ENCODE data around the gene VPS13D. TPM values are rescaled to one million over a fixed set of nuclear protein-coding genes. Genes with fewer than 3 reads are reported as not detected.

Gene VPS13D
- total RNA-seq, 1 donor: 37.5 TPM

DNA sequence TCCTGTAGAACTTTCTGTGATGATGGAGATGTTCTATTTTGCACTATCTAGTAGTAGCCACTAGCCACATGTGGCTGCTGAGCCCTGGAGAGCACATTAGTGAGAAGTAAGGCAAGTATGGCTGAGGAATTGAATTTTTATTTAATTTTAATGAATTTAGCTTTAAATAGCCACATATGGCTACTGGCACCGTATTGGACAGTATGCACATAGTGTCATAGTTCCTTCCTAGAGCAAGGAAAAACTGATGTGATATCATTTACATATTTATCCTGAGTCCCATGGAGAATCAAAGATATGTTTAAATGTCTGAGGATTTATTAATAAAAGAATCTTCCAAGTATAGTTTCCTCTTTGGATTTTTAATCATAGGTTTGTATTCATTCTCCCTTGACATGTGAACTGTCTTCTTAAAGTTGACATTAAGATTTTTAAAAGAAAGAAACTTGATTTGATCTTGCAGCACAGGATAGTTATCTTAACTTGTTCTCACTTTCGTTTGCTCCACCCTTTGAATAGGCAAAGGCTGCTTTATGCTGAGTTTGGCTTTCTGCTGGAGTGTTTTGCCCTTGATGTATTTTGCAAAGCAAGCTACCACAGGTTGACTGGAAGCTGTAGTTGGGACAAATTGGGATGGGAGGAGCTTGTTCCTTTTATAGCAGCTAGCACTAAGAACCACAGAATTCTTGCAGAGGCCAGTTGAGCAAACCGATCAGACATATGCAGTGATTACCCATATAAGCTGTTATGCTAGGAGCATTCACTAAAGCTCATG lies 129.7 kb downstream of the VPS13D start:
- H3K4me3 ChIP-seq (ENCODE audit: low read depth, low read length): no peak overlapping the region
- TF ChIP-seq CTCF (IDR thresholded peaks at IDR 0.05; ENCODE audit: insufficient read depth, low read length): no peak
- DNase-seq (ENCODE audit: low read depth): no peak

DNA sequence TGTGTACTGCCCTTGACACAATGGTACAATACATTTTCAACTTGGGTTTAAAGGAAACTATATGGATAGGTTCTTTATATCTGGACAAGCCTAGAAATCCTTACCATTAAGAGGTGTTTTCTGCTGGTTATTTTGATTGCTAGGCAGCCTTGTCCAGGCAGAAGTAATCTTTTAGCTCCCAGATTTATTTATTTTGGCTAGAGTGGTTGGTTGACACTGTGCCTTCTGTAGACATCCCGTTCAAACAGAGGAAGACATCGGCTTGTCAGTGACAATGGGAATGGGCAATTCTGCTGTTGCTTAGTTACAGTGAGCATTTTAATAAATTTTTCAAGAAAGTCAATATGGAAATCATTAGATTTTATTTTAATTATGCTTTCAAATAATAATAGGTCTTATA lies 138.8 kb downstream of the VPS13D start:
- no peak overlapping the region for H3K4me3 ChIP-seq (ENCODE audit: low read depth, low read length)
- DNase-seq (ENCODE audit: low read depth): no peak
- no peak for TF ChIP-seq CTCF (IDR thresholded peaks at IDR 0.05; ENCODE audit: insufficient read depth, low read length)

GRCh38 chr1:12369258-12369657 lies 139.4 kb downstream of the VPS13D start:
- no peak overlapping the region for H3K4me3 ChIP-seq (ENCODE audit: low read depth, low read length)
- DNase-seq (ENCODE audit: low read depth): no peak
- TF ChIP-seq CTCF (IDR thresholded peaks at IDR 0.05; ENCODE audit: insufficient read depth, low read length): no peak

DNA sequence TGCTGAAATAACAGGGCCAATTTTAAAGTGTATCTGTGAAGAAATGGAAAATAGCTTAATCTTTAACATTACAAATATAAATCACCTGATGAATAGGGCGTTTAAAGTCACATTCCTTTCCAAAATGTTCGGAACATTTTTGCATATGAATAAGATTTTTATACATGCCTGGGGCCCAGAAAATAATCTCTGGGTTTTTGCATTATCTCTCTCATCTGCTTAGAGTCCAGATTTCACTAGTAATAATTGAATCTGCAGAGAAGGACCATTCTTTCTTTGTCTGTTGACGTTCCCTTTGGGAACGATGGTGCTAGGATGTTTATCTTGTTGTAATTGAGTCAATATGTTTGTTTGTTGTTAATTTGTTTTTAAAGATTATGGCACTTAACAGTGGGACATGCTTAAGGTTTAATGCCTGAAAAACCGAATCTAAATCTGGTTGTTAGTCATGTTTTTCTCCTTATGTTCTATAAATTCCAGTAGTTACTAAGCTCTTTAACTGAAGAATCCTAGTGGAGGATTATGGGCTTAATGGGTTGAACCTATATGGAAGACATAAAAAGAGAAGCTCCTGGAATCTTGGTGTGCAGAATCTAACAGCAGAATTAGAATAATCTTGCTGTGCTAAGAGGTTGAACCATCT lies 140.6 kb downstream of the VPS13D start:
- no peak for TF ChIP-seq CTCF (IDR thresholded peaks at IDR 0.05; ENCODE audit: insufficient read depth, low read length)
- no peak for DNase-seq (ENCODE audit: low read depth)
- no peak overlapping the region for H3K4me3 ChIP-seq (ENCODE audit: low read depth, low read length)

GRCh38 chr1:12371053-12371452 lies 141.2 kb downstream of the VPS13D start:
- no peak for DNase-seq (ENCODE audit: low read depth)
- H3K4me3 ChIP-seq (ENCODE audit: low read depth, low read length): no peak overlapping the region
- TF ChIP-seq CTCF (IDR thresholded peaks at IDR 0.05; ENCODE audit: insufficient read depth, low read length): no peak

GRCh38 chr1:12372180-12372579 lies 142.3 kb downstream of the VPS13D start:
- no peak for DNase-seq (ENCODE audit: low read depth)
- H3K4me3 ChIP-seq (ENCODE audit: low read depth, low read length): no peak overlapping the region
- no peak for TF ChIP-seq CTCF (IDR thresholded peaks at IDR 0.05; ENCODE audit: insufficient read depth, low read length)
